ENCODE data around the gene TTC28.
A peak's percentile ranks its signal among the peaks of the same experiment; 100 is the strongest.

TTC28 gene

DNA sequence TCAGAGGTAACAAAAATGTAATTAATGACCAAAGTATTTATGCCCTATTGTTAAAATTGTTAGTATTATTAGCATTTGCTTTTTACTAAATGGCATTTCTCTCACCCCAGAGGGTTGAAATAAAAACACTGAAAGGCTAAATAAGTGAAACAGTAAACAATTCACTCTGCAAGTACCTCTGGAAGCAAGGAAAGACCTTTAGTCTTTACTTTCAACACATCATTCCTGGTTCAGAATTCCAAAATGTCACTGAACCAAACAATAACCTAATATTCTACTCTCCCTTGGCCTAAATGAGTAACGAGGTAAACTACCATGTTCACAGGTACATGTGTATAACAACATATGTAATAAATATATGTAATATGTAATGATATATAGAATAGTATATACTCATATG, 369.3 kb downstream of the TTC28 start:
- Histone ChIP-seq H3K79me2 (ENCODE audit: insufficient read depth, low read length) (peaks cover 85% of the 10 kb centered on the region), H3K27me3 (ENCODE audit: insufficient read depth, low read length, poor library complexity, severe bottlenecking) (no peaks in the 10 kb centered on the region), H2AFZ (ENCODE audit: low read length) (no peak overlapping the region), H3K9ac (ENCODE audit: low read depth, low read length, poor library complexity, severe bottlenecking) (no peak overlapping the region), H3K9me2 (replicated peaks; ENCODE audit: low read depth, low read length) (no peaks in the 10 kb centered on the region), H3F3A (ENCODE audit: low read depth) (no peaks in the 10 kb centered on the region), H3K9me3 (ENCODE audit: insufficient read depth, low read depth, low read length) (no peaks in the 10 kb centered on the region), H3K4me1 (ENCODE audit: insufficient read depth, low read length, poor library complexity, severe bottlenecking) (no peaks in the 10 kb centered on the region), H3K4me2 (ENCODE audit: low read depth, low read length, poor library complexity, severe bottlenecking) (no peak overlapping the region), H3K36me3 (ENCODE audit: insufficient read depth, low read length) (peaks cover 14% of the 10 kb centered on the region), H4K20me1 (ENCODE audit: insufficient read depth, low read length, poor library complexity, severe bottlenecking) (peaks cover 20% of the 10 kb centered on the region), H3K4me3 (ENCODE audit: low read length, poor library complexity, severe bottlenecking) (no peak overlapping the region)
- TF ChIP-seq, protein P1, sequence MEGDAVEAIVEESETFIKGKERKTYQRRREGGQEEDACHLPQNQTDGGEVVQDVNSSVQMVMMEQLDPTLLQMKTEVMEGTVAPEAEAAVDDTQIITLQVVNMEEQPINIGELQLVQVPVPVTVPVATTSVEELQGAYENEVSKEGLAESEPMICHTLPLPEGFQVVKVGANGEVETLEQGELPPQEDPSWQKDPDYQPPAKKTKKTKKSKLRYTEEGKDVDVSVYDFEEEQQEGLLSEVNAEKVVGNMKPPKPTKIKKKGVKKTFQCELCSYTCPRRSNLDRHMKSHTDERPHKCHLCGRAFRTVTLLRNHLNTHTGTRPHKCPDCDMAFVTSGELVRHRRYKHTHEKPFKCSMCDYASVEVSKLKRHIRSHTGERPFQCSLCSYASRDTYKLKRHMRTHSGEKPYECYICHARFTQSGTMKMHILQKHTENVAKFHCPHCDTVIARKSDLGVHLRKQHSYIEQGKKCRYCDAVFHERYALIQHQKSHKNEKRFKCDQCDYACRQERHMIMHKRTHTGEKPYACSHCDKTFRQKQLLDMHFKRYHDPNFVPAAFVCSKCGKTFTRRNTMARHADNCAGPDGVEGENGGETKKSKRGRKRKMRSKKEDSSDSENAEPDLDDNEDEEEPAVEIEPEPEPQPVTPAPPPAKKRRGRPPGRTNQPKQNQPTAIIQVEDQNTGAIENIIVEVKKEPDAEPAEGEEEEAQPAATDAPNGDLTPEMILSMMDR (conservative IDR thresholded peaks at IDR 0.05; ENCODE audit: low read length) = no peak
- TF ChIP-seq EZH2phosphoT487 (IDR thresholded peaks at IDR 0.05; ENCODE audit: borderline replicate concordance) = no peak

DNA sequence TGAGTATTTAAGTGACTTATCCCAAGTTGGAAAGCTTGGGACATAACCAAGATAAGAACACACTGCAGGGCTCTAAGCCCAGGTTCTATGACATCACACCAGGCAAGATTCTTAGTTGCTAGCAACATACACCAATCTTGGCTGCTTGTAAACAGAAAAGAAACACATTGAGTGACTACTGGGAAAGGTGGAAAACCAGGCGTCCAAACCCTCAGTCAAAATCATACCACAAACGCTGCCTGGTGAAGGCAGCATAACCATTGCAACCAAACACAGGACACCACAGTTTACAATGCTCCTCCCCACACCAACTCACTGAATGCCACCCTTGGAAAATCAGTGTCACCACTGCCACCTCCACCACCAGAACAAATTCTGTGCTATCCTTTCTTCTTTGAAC, 379.9 kb downstream of the TTC28 start:
- Histone ChIP-seq H3K9ac (ENCODE audit: low read depth, low read length, poor library complexity, severe bottlenecking) (no peak overlapping the region), H3K27me3 (ENCODE audit: insufficient read depth, low read length, poor library complexity, severe bottlenecking) (no peaks in the 10 kb centered on the region), H3K4me1 (ENCODE audit: insufficient read depth, low read length, poor library complexity, severe bottlenecking) (peaks cover 29% of the 10 kb centered on the region), H3K9me3 (ENCODE audit: insufficient read depth, low read depth, low read length) (no peaks in the 10 kb centered on the region), H3K79me2 (ENCODE audit: insufficient read depth, low read length) (peaks cover 60% of the 10 kb centered on the region), H3K4me3 (ENCODE audit: low read length, poor library complexity, severe bottlenecking) (no peak overlapping the region), H2AFZ (ENCODE audit: low read length) (no peak overlapping the region), H3K36me3 (ENCODE audit: insufficient read depth, low read length) (peaks cover 44% of the 10 kb centered on the region; the same call in 1 of the 2 replicates), H4K20me1 (ENCODE audit: insufficient read depth, low read length, poor library complexity, severe bottlenecking) (peaks cover 46% of the 10 kb centered on the region), H3F3A (ENCODE audit: low read depth) (no peaks in the 10 kb centered on the region), H3K4me2 (ENCODE audit: low read depth, low read length, poor library complexity, severe bottlenecking) (no peak overlapping the region), H3K9me2 (replicated peaks; ENCODE audit: low read depth, low read length) (no peaks in the 10 kb centered on the region)
- TF ChIP-seq EZH2phosphoT487 (IDR thresholded peaks at IDR 0.05; ENCODE audit: borderline replicate concordance) = no peak

DNA sequence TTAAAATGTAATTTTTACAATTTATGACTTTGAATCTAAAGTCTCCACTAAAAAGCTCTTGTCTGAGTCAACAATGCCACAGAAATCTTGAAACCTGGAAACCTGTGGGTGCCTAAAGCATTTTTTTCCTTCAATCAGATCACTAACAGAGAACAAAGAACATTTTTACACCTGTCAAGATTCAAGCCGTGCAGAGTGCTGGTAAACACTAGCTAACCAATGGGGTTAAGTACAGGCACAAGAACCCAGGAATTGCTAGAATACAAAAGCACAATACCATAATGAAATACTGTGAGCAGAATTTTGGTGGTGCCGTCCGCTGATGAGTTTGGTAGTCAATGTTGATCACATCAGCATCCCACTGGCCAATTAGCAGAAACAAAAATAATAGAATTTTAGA, 380.3 kb downstream of the TTC28 start:
- Histone ChIP-seq H2AFZ (ENCODE audit: low read length) (no peak overlapping the region), H3K4me3 (ENCODE audit: low read length, poor library complexity, severe bottlenecking) (no peak overlapping the region), H3K9me2 (replicated peaks; ENCODE audit: low read depth, low read length) (no peaks in the 10 kb centered on the region), H3K27me3 (ENCODE audit: insufficient read depth, low read length, poor library complexity, severe bottlenecking) (no peaks in the 10 kb centered on the region), H3K9me3 (ENCODE audit: insufficient read depth, low read depth, low read length) (no peaks in the 10 kb centered on the region), H4K20me1 (ENCODE audit: insufficient read depth, low read length, poor library complexity, severe bottlenecking) (peaks cover 46% of the 10 kb centered on the region), H3K9ac (ENCODE audit: low read depth, low read length, poor library complexity, severe bottlenecking) (no peak overlapping the region), H3K36me3 (ENCODE audit: insufficient read depth, low read length) (peaks cover 43% of the 10 kb centered on the region; the same call in 1 of the 2 replicates), H3K4me2 (ENCODE audit: low read depth, low read length, poor library complexity, severe bottlenecking) (no peak overlapping the region), H3K79me2 (ENCODE audit: insufficient read depth, low read length) (peaks cover 65% of the 10 kb centered on the region), H3F3A (ENCODE audit: low read depth) (no peaks in the 10 kb centered on the region), H3K4me1 (ENCODE audit: insufficient read depth, low read length, poor library complexity, severe bottlenecking) (peaks cover 29% of the 10 kb centered on the region)
- TF ChIP-seq, protein P1 (conservative IDR thresholded peaks at IDR 0.05; ENCODE audit: low read length) = no peak
- TF ChIP-seq EZH2phosphoT487 (IDR thresholded peaks at IDR 0.05; ENCODE audit: borderline replicate concordance) = no peak

DNA sequence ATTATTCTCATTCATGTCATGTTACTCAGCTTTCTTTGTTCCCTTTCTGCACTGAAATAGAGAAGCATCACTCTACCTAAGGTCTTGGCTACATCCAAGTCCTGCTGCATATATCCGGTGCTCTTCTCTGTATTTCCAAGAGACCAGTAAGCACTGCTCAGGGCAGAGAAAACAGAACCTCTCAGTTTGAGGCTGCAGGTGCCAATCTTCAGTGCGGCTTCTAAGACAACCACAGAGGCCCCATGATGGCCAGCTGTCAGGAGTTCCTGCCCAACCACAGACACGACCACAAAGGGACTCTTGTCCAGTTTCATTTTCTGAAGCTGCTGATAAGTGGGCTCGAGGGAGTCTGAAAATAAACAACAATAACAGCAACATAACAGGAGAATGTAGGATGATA, 382.1 kb downstream of the TTC28 start:
- Histone ChIP-seq H4K20me1 (ENCODE audit: insufficient read depth, low read length, poor library complexity, severe bottlenecking) (peaks cover 46% of the 10 kb centered on the region), H2AFZ (ENCODE audit: low read length) (no peak overlapping the region), H3K4me1 (ENCODE audit: insufficient read depth, low read length, poor library complexity, severe bottlenecking) (peaks cover 29% of the 10 kb centered on the region), H3K9me2 (replicated peaks; ENCODE audit: low read depth, low read length) (no peaks in the 10 kb centered on the region), H3K79me2 (ENCODE audit: insufficient read depth, low read length) (peaks cover 75% of the 10 kb centered on the region), H3K9ac (ENCODE audit: low read depth, low read length, poor library complexity, severe bottlenecking) (no peak overlapping the region), H3K9me3 (ENCODE audit: insufficient read depth, low read depth, low read length) (no peaks in the 10 kb centered on the region), H3F3A (ENCODE audit: low read depth) (no peaks in the 10 kb centered on the region), H3K4me3 (ENCODE audit: low read length, poor library complexity, severe bottlenecking) (peak overlapping the region; percentile 38), H3K27me3 (ENCODE audit: insufficient read depth, low read length, poor library complexity, severe bottlenecking) (no peaks in the 10 kb centered on the region), H3K4me2 (ENCODE audit: low read depth, low read length, poor library complexity, severe bottlenecking) (peak overlapping the region; percentile 66), H3K36me3 (ENCODE audit: insufficient read depth, low read length) (peaks cover 51% of the 10 kb centered on the region; the same call in 1 of the 2 replicates)
- TF ChIP-seq, protein P1 (conservative IDR thresholded peaks at IDR 0.05; ENCODE audit: low read length) = no peak
- no peak for TF ChIP-seq EZH2phosphoT487 (IDR thresholded peaks at IDR 0.05; ENCODE audit: borderline replicate concordance)

Measured in Loucy (cell line).